Measurements from ENCODE around the gene TMSB10.

The TMSB10 gene

DNA sequence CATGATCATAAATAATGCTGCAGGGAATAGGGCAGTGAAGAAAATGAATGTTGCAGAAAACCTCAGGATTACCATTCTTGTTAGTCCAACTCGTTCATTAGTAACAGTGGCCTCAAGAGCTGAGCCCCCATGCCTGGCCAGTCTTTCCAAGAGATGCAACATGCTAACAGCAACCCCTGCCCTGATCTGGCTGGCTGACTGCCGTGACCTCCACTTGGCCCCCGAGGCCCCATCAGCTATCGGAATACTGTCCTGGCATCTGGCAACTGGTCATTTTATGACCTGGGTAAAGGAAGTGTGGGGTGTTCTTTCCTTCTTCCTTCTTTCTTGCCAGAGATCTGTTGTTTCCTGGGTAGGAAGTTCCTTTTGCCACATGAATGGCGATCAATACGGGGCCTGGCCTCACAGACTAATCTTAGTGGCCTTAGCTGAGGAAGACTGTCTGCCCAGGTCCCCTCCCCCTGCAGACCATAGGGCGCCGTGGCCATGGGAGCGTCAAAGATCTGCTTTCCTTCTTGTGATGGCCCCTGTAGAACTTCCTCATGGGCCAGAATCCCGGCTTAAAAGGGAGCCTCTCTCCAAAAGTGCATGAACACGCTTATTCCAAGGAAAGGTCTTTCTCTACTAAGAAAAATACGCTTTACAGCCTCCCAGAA lies 14.0 kb upstream of the TMSB10 start:
- TF ChIP-seq, protein P1, sequence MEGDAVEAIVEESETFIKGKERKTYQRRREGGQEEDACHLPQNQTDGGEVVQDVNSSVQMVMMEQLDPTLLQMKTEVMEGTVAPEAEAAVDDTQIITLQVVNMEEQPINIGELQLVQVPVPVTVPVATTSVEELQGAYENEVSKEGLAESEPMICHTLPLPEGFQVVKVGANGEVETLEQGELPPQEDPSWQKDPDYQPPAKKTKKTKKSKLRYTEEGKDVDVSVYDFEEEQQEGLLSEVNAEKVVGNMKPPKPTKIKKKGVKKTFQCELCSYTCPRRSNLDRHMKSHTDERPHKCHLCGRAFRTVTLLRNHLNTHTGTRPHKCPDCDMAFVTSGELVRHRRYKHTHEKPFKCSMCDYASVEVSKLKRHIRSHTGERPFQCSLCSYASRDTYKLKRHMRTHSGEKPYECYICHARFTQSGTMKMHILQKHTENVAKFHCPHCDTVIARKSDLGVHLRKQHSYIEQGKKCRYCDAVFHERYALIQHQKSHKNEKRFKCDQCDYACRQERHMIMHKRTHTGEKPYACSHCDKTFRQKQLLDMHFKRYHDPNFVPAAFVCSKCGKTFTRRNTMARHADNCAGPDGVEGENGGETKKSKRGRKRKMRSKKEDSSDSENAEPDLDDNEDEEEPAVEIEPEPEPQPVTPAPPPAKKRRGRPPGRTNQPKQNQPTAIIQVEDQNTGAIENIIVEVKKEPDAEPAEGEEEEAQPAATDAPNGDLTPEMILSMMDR (IDR thresholded peaks at IDR 0.05; ENCODE audit: low read depth, low read length), result no peak
- H3K4me3 ChIP-seq (ENCODE audit: low read depth, low read length), result no peak overlapping the region
- no peak for DNase-seq (ENCODE audit: low read depth, low spot score)
- in situ Hi-C loops (cut with HindIII; ENCODE audit: low sequenced_read_pairs), result no loop called here

DNA sequence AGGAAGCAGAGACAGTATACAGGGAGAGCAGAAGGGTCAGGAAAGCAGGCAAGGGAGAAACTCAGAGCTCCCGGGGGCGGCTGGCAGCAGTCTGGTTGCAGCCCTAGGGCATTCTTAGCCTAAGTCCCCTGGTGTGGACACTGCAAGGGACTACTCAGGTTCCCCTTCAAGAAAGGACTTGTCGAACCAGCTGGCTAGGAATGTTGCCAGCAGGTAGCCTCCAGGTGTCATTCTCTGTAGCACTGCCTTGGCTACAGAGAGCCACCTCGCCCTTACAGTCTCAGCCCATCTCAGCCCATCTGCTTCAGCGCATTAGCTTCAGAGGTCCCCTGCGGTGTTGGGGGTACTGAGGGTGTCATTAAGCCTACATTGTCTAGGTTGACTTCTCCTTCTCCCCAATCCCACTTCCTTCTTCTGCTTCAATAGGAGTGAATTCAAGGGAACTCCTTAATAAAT lies 11.3 kb upstream of the TMSB10 start:
- no peak overlapping the region for H3K4me3 ChIP-seq (ENCODE audit: low read depth, low read length)
- DNase-seq (ENCODE audit: low read depth, low spot score), result no peak
- in situ Hi-C loops (cut with HindIII; ENCODE audit: low sequenced_read_pairs), result no loop called here
- TF ChIP-seq, protein P1 (IDR thresholded peaks at IDR 0.05; ENCODE audit: low read depth, low read length), result no peak

DNA sequence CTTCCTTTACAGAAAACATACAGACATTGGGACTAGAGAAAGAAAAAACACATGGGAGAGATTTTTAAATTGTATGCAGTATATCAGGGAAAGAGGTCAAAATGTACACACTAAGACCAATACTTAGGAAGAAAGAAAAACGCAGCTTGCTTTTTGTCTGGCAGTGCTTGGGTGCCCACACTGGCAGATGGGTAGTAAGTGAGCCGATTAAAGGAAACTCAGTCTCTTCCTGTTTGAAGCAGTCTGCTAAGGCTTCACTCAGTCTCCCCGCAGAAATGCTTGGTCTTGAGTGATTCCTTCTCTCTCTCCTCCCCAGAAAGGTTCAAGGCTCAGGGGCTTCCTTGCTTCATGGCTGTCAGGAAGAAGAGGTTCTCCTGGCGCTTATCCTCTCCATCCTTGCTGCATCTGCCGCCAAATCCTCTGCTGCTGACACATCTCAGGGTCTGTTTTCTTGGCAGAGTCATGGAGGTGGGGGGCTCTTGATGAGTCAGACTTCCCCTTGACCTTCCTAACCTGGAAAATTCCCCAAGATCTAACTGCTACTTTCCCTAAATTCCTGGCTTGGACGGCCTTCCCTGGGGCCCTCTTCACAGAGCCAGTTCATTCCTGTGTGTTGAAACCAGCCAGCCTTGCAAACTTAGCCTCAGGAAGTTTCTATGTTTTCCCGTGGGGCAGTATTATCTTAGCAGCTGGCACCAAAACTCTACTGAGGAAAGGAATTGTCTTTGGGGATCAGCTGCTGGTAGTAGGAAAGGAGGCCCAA lies 10.5 kb upstream of the TMSB10 start:
- H3K4me3 ChIP-seq (ENCODE audit: low read depth, low read length), result no peak overlapping the region
- TF ChIP-seq, protein P1 (IDR thresholded peaks at IDR 0.05; ENCODE audit: low read depth, low read length), result no peak
- in situ Hi-C loops (cut with HindIII; ENCODE audit: low sequenced_read_pairs), result no loop called here
- DNase-seq (ENCODE audit: low read depth, low spot score), result no peak

DNA sequence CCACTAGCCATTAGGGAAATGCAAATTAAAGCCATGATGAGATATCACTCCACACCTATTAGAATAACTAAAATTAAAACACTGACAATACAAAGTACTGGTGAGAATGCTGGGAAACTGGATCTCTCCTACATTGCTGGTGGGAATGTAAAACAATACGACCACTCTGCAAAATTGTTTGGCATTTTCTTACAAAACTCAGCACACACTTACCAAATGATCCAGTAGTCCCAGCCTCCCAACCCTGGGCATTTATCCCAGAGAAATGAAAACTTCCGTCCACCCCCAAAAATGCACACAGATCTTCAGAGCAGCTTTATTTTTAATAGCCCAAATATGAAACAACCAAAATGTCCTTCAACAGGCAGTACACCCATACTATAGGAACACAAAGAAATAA lies 8.9 kb upstream of the TMSB10 start:
- in situ Hi-C loops (cut with HindIII; ENCODE audit: low sequenced_read_pairs), result no loop called here
- TF ChIP-seq, protein P1 (IDR thresholded peaks at IDR 0.05; ENCODE audit: low read depth, low read length), result no peak
- DNase-seq (ENCODE audit: low read depth, low spot score), result no peak
- no peak overlapping the region for H3K4me3 ChIP-seq (ENCODE audit: low read depth, low read length)

DNA sequence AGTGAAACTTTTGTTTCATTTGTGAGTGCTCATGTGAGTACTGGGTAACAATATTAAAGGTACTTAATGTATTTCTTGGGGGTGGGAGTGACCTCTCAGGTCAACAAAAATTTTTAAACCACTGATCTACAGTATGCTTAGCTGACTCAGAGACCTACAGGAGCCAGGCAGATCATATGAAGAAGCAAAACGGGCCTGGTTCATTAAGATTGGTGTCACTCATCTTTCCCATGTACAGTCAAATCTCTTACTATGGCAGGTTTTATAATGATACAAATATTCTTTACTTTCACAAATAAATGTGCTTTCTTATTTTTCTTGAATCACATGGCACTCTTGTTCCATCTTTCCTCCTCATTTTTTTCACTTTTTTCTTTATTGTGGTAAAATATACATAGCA lies 7.7 kb upstream of the TMSB10 start:
- H3K4me3 ChIP-seq (ENCODE audit: low read depth, low read length), result no peak overlapping the region
- TF ChIP-seq, protein P1 (IDR thresholded peaks at IDR 0.05; ENCODE audit: low read depth, low read length), result no peak
- no peak for DNase-seq (ENCODE audit: low read depth, low spot score)
- in situ Hi-C loops (cut with HindIII; ENCODE audit: low sequenced_read_pairs), result no loop called here

DNA sequence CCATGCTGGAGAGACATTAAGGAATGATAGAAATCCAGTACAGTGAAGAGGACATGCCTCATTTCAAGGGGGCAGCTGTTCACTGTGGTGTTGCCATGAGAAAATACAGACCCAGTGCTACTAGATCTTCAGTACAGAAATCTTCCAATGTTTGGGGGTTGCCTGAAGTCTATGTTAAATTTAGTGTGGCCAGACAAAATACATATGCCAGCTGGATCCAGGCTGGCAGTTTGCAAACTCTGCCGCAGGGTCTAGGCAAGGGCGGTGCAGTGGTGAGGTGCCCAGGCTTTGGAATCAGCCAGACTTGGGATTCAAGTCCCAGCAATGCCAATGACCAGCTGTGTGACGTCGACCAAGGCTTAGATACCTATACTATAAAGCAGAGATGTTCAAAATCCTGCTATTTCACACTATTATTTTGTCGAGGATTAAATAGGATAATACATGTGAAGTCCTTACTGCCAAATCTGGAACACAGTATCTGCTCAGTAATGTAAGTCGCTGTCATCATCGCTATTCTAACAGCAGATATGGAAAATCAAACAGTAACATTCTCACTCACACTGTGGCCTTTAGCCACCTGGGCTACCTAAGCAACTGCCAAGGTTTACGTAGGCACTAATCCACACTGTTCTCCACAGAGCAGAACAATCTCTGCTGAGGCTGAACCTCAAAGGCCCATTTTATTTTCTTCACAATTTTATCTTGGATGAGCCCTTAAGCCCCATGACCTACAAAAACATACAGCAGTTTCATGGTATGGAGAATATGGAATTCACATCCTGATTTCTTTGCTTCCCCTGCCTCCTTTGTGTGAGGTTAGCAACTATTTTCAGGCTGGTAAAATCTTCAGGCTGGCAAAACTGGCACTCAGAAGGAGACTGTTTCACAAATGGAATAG lies 5.9 kb upstream of the TMSB10 start:
- in situ Hi-C loops (cut with HindIII; ENCODE audit: low sequenced_read_pairs), result no loop called here
- no peak for DNase-seq (ENCODE audit: low read depth, low spot score)
- no peak overlapping the region for H3K4me3 ChIP-seq (ENCODE audit: low read depth, low read length)
- TF ChIP-seq, protein P1 (IDR thresholded peaks at IDR 0.05; ENCODE audit: low read depth, low read length), result no peak

Measured in astrocyte of the spinal cord (primary cell).